IgD-negative memory B cell (primary cell): ENCODE results near the gene PPIL4. TPM values are rescaled to one million over a fixed set of nuclear protein-coding genes. Genes with fewer than 3 reads are reported as not detected.

ENCODE experiments used
- polyA plus RNA-seq: library from polyadenylated mRNA; unstranded; fragments of 300-500 nt; fragmentation: Illumina TruSeq; gene quantifications from one replicate; pipeline ENCODE4 v1.2.3, GENCODE V29; 2021

The PPIL4 gene
- polyA plus RNA-seq, 1 donor from 2014 or later, result 11.1 TPM

Other genes starting within 250 kb of the PPIL4 start
- 8.1 TPM for gene TAB2, start 228.3 kb downstream of the PPIL4 start, polyA plus RNA-seq
- 0.79 TPM for gene SUMO4, start 145.8 kb downstream of the PPIL4 start, polyA plus RNA-seq
- 8.2 TPM for gene ZC3H12D, start 61.0 kb downstream of the PPIL4 start, polyA plus RNA-seq
- gene GINM1, start 20.3 kb upstream of the PPIL4 start, polyA plus RNA-seq, result 46.7 TPM
- gene KATNA1, start 102.7 kb upstream of the PPIL4 start, polyA plus RNA-seq, result 21.8 TPM
- gene LATS1, start 172.1 kb upstream of the PPIL4 start, polyA plus RNA-seq, result 12.4 TPM
- gene NUP43, start 200.5 kb upstream of the PPIL4 start, polyA plus RNA-seq, result 5.0 TPM
- gene PCMT1, start 203.7 kb upstream of the PPIL4 start, polyA plus RNA-seq, result 116 TPM